H9 (cell line): ENCODE data around the gene RNU6-1. TPM values are rescaled to one million over a fixed set of nuclear protein-coding genes. Genes with fewer than 3 reads are reported as not detected.

ENCODE experiments used
- DNase-seq: peaks from one replicate; pipeline ENCODE4 v3.0.0-alpha.2; 2017
- H2AFZ ChIP-seq: one replicate; pipeline ENCODE4 v1.6.1; 2013; ENCODE audit warnings: mild to moderate bottlenecking, low read length, control low read depth, moderate library complexity
- H2AK5ac ChIP-seq: 2 replicates; pipeline ENCODE4 v1.6.1; 2013; ENCODE audit warnings: low read length, control low read depth, mixed read lengths; ENCODE audit not compliant: insufficient read length
- H2BK120ac ChIP-seq: one replicate; pipeline ENCODE4 v1.6.1; 2013; ENCODE audit warnings: low read depth, mild to moderate bottlenecking, low read length, control low read depth, inconsistent platforms; ENCODE audit not compliant: poor library complexity, severe bottlenecking
- H2BK12ac ChIP-seq: 2 replicates; pipeline ENCODE4 v1.6.1; 2013; ENCODE audit warnings: low read length, control low read depth, mixed read lengths, low read depth; ENCODE audit not compliant: insufficient read length
- H2BK15ac ChIP-seq: 2 replicates; pipeline ENCODE4 v1.6.1; 2013; ENCODE audit warnings: low read depth, low read length, control low read depth
- H2BK20ac ChIP-seq: one replicate; pipeline ENCODE4 v1.6.1; 2013; ENCODE audit warnings: low read depth, mild to moderate bottlenecking, low read length, control low read depth, inconsistent platforms; ENCODE audit not compliant: poor library complexity, severe bottlenecking
- H2BK5ac ChIP-seq: 2 replicates; pipeline ENCODE4 v1.6.1; 2013; ENCODE audit warnings: low read length, control low read depth, mixed read lengths; ENCODE audit not compliant: insufficient read length
- H3K14ac ChIP-seq: 2 replicates; pipeline ENCODE4 v1.6.1; 2013; ENCODE audit warnings: low read length, control low read depth; ENCODE audit not compliant: insufficient read depth
- H3K18ac ChIP-seq: 2 replicates; pipeline ENCODE4 v1.6.1; 2013; ENCODE audit warnings: low read depth, mild to moderate bottlenecking, mixed read lengths, low read length, control low read depth; ENCODE audit not compliant: insufficient read length
- H3K23ac ChIP-seq: 2 replicates; pipeline ENCODE4 v1.6.1; 2013; ENCODE audit warnings: low read length, control low read depth, mixed read lengths, low read depth; ENCODE audit not compliant: insufficient read length
- H3K23me2 ChIP-seq: 2 replicates; pipeline ENCODE4 v1.6.1; 2013; ENCODE audit warnings: low read depth, mild to moderate bottlenecking, mixed read lengths, low read length, control low read depth; ENCODE audit not compliant: insufficient read length, poor library complexity, severe bottlenecking
- H3K27ac ChIP-seq: 2 replicates; pipeline ENCODE4 v1.5.1; 2013; ENCODE audit warnings: low read length, control low read depth, mixed read lengths, low read depth; ENCODE audit not compliant: insufficient read length
- H3K27me3 ChIP-seq: 2 replicates; pipeline ENCODE4 v1.6.1; 2013; ENCODE audit warnings: low read length, control low read depth, inconsistent platforms; ENCODE audit not compliant: insufficient read depth
- H3K4ac ChIP-seq: 2 replicates; pipeline ENCODE4 v1.6.1; 2013; ENCODE audit warnings: low read depth, mild to moderate bottlenecking, control low read depth, inconsistent platforms, low read length, moderate library complexity
- H3K4me1 ChIP-seq: 2 replicates; pipeline ENCODE4 v1.6.1; 2013; ENCODE audit warnings: low read length, control low read depth, inconsistent platforms; ENCODE audit not compliant: insufficient read depth
- H3K4me2 ChIP-seq: 2 replicates; pipeline ENCODE4 v1.6.1; 2013; ENCODE audit warnings: low read length, control low read depth, mixed read lengths; ENCODE audit not compliant: insufficient read length, insufficient read depth
- H3K56ac ChIP-seq: 2 replicates; pipeline ENCODE4 v1.6.1; 2013; ENCODE audit warnings: low read depth, mild to moderate bottlenecking, mixed read lengths, low read length, control low read depth; ENCODE audit not compliant: insufficient read length
- H3K79me1 ChIP-seq: 2 replicates; pipeline ENCODE4 v1.6.1; 2013; ENCODE audit warnings: low read depth, mild to moderate bottlenecking, moderate library complexity, low read length, control low read depth, inconsistent platforms; ENCODE audit not compliant: insufficient read depth, poor library complexity, severe bottlenecking
- H3K79me2 ChIP-seq: 2 replicates; pipeline ENCODE4 v1.6.1; 2013; ENCODE audit warnings: low read length, control low read depth, inconsistent platforms; ENCODE audit not compliant: insufficient read depth
- H3K9ac ChIP-seq: 2 replicates; pipeline ENCODE4 v1.6.1; 2013; ENCODE audit warnings: low read length, control low read depth, mixed read lengths; ENCODE audit not compliant: insufficient read length; ENCODE audit errors: extremely low read depth
- H3K9me3 ChIP-seq: one replicate; pipeline ENCODE4 v1.6.1; 2013; ENCODE audit warnings: low read depth, low read length, inconsistent platforms; ENCODE audit not compliant: control insufficient read depth
- H3T11ph ChIP-seq: one replicate; pipeline ENCODE4 v1.6.1; 2013; ENCODE audit warnings: mild to moderate bottlenecking, low read length, control low read depth, inconsistent platforms
- H4K20me1 ChIP-seq: one replicate; pipeline ENCODE4 v1.6.1; 2013; ENCODE audit not compliant: control insufficient read depth, insufficient read length, insufficient read depth
- H4K5ac ChIP-seq: 2 replicates; pipeline ENCODE4 v1.6.1; 2013; ENCODE audit warnings: low read depth, mild to moderate bottlenecking, mixed read lengths, low read length, control low read depth; ENCODE audit not compliant: insufficient read length
- H4K8ac ChIP-seq: replicated peaks from 2 replicates; pipeline ENCODE4 v1.6.1; 2013; ENCODE audit warnings: low read length, control low read depth, mixed read lengths, low read depth; ENCODE audit not compliant: insufficient read length
- H4K91ac ChIP-seq: 2 replicates; pipeline ENCODE4 v1.6.1; 2013; ENCODE audit warnings: low read depth, mild to moderate bottlenecking, moderate library complexity, mixed read lengths, low read length, control low read depth; ENCODE audit not compliant: insufficient read length
- H3K27ac Mint-ChIP-seq, 3 experiments: 2 replicates in 2 of 3; 3 replicates in 1 of 3; pipeline ENCODE4 v1.8.0; 2020 to 2021; ENCODE audit warnings: mixed read lengths in 3 of 3, mild to moderate bottlenecking in 1 of 3, moderate library complexity in 1 of 3
- H3K27me3 Mint-ChIP-seq: 2 replicates; pipeline ENCODE4 v1.8.0; 2021; ENCODE audit warnings: low read depth, mild to moderate bottlenecking, moderate library complexity, mixed read lengths
- H3K36me3 Mint-ChIP-seq, 3 experiments: 2 replicates in 2 of 3; 3 replicates in 1 of 3; pipeline ENCODE4 v1.8.0; 2020 to 2021; ENCODE audit warnings: low read depth in 3 of 3, mixed read lengths in 3 of 3; ENCODE audit not compliant: insufficient read depth in 1 of 3
- H3K4me1 Mint-ChIP-seq, 2 experiments: 2 replicates each; pipeline ENCODE4 v1.8.0; 2020; ENCODE audit warnings: mixed read lengths in 2 of 2
- H3K4me3 Mint-ChIP-seq, 2 experiments: 2 replicates in 1 of 2; 3 replicates in 1 of 2; pipeline ENCODE4 v1.8.0; 2020 to 2021; ENCODE audit warnings: mild to moderate bottlenecking in 2 of 2, mixed read lengths in 2 of 2, moderate library complexity in 1 of 2
- H3K9me3 Mint-ChIP-seq, 2 experiments: 2 replicates in 1 of 2; 3 replicates in 1 of 2; pipeline ENCODE4 v1.8.0; 2020; ENCODE audit warnings: mild to moderate bottlenecking in 2 of 2, mixed read lengths in 2 of 2, moderate library complexity in 1 of 2
- WGBS: extraction: QIAGEN DNeasy Blood & Tissue Kit; methylation state at CpG from one replicate; pipeline ENCODE4 v1.1.7; 2013; ENCODE audit warnings: missing lambda C conversion rate, low lambda C conversion rate, mixed read lengths; ENCODE audit not compliant: insufficient read length; ENCODE audit errors: extremely low coverage; 5-methylcytosine and 5-hydroxymethylcytosine counted together
- total RNA-seq: library from RNA; stranded (reverse); gene quantifications from 2 replicates; pipeline ENCODE4 v1.2.1, GENCODE V29; 2021
- TF ChIP-seq, protein P1 (sequence below): fragments of 200-600 bp; sonication (generic); conservative IDR thresholded peaks from 3 replicates; pipeline ENCODE4 v1.8.0; 2021; ENCODE audit warnings: antibody characterized with exemption, mild to moderate bottlenecking

Gene RNU6-1
- total RNA-seq, 1 experiment from 2014 or later = not detected

DNA sequence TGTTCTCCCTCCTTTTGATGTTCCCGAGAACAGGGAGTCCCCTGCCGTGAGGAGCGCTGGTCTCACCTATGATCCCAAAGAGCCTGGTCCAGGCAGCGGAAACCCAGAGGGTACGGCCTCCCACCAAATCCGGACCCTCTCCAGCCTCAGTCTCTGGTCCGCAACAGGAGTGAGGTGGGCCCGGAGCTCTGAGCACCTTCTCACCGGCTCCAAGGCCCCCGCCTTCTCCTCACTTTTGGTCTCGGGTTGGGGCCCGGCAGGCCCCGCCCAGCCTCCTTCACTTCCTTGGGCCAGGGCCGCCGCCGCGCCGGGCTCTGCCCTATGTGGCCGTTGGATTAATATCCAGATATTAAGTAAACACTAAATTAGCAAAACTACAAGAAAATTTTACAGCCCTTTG lies 20.2 kb downstream of the RNU6-1 start:
- H3K27me3 ChIP-seq = peaks cover 60% of the 10 kb centered on the region
- H3K23me2 ChIP-seq = no peaks in the 10 kb centered on the region
- H3K27me3 Mint-ChIP-seq = peaks cover 86% of the 10 kb centered on the region
- H3K56ac ChIP-seq = no peak overlapping the region
- H3K79me2 ChIP-seq = no peaks in the 10 kb centered on the region
- no peak overlapping the region for H2AK5ac ChIP-seq
- no CpG with 5 or more reads among the region's 19 CpGs for WGBS
- peaks cover 3% of the 10 kb centered on the region for H4K20me1 ChIP-seq
- no peak overlapping the region for H3K9ac ChIP-seq
- H3K14ac ChIP-seq = no peak overlapping the region
- H3T11ph ChIP-seq = no peak overlapping the region
- H3K4me1 Mint-ChIP-seq = peaks cover 19 to 41% of the 10 kb centered on the region in 2 experiments
- H3K27ac Mint-ChIP-seq = no peak overlapping the region; a peak in 1 of 7 replicates
- no peak overlapping the region for H2BK120ac ChIP-seq
- H3K4ac ChIP-seq = no peak overlapping the region
- no peak overlapping the region for H4K8ac ChIP-seq
- no peak overlapping the region for H2BK15ac ChIP-seq
- H3K18ac ChIP-seq = no peak overlapping the region
- no peak overlapping the region for H3K23ac ChIP-seq
- H3K4me1 ChIP-seq = no peaks in the 10 kb centered on the region
- H4K91ac ChIP-seq = no peak overlapping the region
- no peak overlapping the region for H2BK5ac ChIP-seq
- no peak overlapping the region for H2BK12ac ChIP-seq
- DNase-seq = no peak
- no peaks in the 10 kb centered on the region for H3K9me3 ChIP-seq
- no peaks in the 10 kb centered on the region for H3K79me1 ChIP-seq
- H4K5ac ChIP-seq = no peak overlapping the region
- TF ChIP-seq, protein P1, sequence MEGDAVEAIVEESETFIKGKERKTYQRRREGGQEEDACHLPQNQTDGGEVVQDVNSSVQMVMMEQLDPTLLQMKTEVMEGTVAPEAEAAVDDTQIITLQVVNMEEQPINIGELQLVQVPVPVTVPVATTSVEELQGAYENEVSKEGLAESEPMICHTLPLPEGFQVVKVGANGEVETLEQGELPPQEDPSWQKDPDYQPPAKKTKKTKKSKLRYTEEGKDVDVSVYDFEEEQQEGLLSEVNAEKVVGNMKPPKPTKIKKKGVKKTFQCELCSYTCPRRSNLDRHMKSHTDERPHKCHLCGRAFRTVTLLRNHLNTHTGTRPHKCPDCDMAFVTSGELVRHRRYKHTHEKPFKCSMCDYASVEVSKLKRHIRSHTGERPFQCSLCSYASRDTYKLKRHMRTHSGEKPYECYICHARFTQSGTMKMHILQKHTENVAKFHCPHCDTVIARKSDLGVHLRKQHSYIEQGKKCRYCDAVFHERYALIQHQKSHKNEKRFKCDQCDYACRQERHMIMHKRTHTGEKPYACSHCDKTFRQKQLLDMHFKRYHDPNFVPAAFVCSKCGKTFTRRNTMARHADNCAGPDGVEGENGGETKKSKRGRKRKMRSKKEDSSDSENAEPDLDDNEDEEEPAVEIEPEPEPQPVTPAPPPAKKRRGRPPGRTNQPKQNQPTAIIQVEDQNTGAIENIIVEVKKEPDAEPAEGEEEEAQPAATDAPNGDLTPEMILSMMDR = no peak
- peaks cover 0 to 4% (median 0%) of the 10 kb centered on the region in 3 experiments; a peak in 3 of 7 replicates for H3K36me3 Mint-ChIP-seq
- no peak overlapping the region for H2AFZ ChIP-seq
- H3K4me3 Mint-ChIP-seq = no peak overlapping the region
- H3K27ac ChIP-seq = no peak overlapping the region
- no peak overlapping the region for H2BK20ac ChIP-seq
- peaks cover 2 to 8% of the 10 kb centered on the region in 2 experiments; a peak in 4 of 5 replicates for H3K9me3 Mint-ChIP-seq
- peak overlapping the region; percentile 26 for H3K4me2 ChIP-seq
